Large intestine (tissue), 1 donor: Measurements from ENCODE around the gene NPIPB4. TPM values are rescaled to one million over a fixed set of nuclear protein-coding genes. Genes with fewer than 3 reads are reported as not detected.

Experiments
- polyA plus RNA-seq: library from polyadenylated mRNA; unstranded; fragments of 120-200 nt; gene quantifications from one replicate; pipeline ENCODE4 v1.2.1, GENCODE V29; 2013

Gene NPIPB4
- polyA plus RNA-seq, 1 donor: 157 TPM

Other genes starting within 250 kb of the NPIPB4 start
- 7.4 TPM for gene IGSF6, start 205.1 kb downstream of the NPIPB4 start, polyA plus RNA-seq
- gene OTOA, start 193.8 kb downstream of the NPIPB4 start, polyA plus RNA-seq: 0.13 TPM
- 306 TPM for gene UQCRC2, start 95.6 kb upstream of the NPIPB4 start, polyA plus RNA-seq
- 0.28 TPM for gene PDZD9, start 143.4 kb upstream of the NPIPB4 start, polyA plus RNA-seq
- gene MOSMO, start 150.4 kb upstream of the NPIPB4 start, polyA plus RNA-seq: 15.6 TPM
- gene VWA3A, start 234.8 kb upstream of the NPIPB4 start, polyA plus RNA-seq: 0.15 TPM